ENCODE results near the gene JUP. TPM values are rescaled to one million over a fixed set of nuclear protein-coding genes. Genes with fewer than 3 reads are reported as not detected.

Gene JUP
- total and polyA plus RNA-seq, 10 of the 15 experiments (the other 5 are each of a cell fraction or from before 2014, with no cell fraction given): 1.5 to 36.3 (median 11.6) TPM

DNA sequence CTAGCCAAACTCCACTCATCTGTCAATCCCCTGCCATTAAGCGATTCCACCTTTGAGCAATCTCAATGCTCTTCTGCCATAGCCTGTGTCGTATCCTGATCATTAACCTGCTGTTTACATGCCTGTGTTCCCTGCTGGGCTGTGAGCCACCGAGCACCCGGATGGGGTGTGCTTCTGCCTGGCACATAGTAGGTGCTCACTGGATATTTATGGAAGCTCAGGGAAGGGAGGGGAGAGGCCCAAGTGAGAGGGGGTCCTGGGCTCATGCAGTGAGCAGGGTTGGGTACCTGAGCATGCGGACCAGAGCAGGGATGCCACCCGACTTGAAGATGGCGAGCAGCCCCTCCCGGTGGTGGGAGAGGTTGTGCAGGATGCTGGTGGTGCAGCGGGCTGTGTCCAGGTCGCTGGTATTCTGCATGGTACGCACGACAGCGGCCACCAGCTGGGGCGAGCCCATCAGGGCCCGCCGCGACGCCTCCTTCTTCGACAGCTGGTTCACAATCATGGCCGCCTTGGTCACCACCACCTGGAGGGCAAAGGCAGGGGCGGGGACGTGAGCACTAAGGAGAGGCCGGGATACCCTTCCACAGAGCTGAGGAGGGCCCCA, 17.7 kb downstream of the JUP start:
- CTCF ChIA-PET: interaction anchor here (0.6 kb wide), 1 partner anchor 195 kb away, joined by 3 read pairs; no protein-coding TSS in a partner anchor
- Histone ChIP-seq H3K79me2 (ENCODE audit: control insufficient read depth, insufficient read depth, low read length) (peaks cover 4% of the 10 kb centered on the region), H3K27me3 (replicated peaks in 1 of 2; ENCODE audit: control insufficient read depth in 2 of 2, insufficient read depth in 2 of 2, low read length in 1 of 2) (no peaks in the 10 kb centered on the region; a peak in 1 of 4 replicates), H4K20me1 (ENCODE audit: control insufficient read depth, insufficient read depth) (no peaks in the 10 kb centered on the region), H3K4me2 (ENCODE audit: control insufficient read depth, insufficient read depth) (no peak overlapping the region), H3K4me3 (no peak overlapping the region), H3K4me1 (ENCODE audit: control insufficient read depth, insufficient read depth, low read length) (no peaks in the 10 kb centered on the region), H3K9me3 (replicated peaks; ENCODE audit: control insufficient read depth, insufficient read depth, low read length) (no peaks in the 10 kb centered on the region), H2AFZ (ENCODE audit: control insufficient read depth, low read depth, low read length) (no peak overlapping the region), H3K27ac (ENCODE audit: control insufficient read depth, insufficient read depth) (no peak overlapping the region), H3K36me3 (ENCODE audit: control insufficient read depth in 2 of 2, insufficient read depth in 2 of 2, low read length in 1 of 2) (peaks cover 0 to 3% of the 10 kb centered on the region in 2 experiments; a peak in 2 of 4 replicates), H3K9ac (ENCODE audit: control insufficient read depth, insufficient read depth, low read length) (no peak overlapping the region)
- BruUV-seq (replicated peaks): no TSS peak
- TF ChIP-seq RB1 (IDR thresholded peaks at IDR 0.05; ENCODE audit: borderline replicate concordance) (no peak), ESRRA (IDR thresholded peaks at IDR 0.05; ENCODE audit: low read length) (no peak), JUNB (IDR thresholded peaks at IDR 0.05) (no peak), YBX1 (IDR thresholded peaks at IDR 0.05) (no peak), ZNF217 (IDR thresholded peaks at IDR 0.05) (no peak), NFYB (IDR thresholded peaks at IDR 0.05; ENCODE audit: insufficient read depth, low read depth, low read length) (no peak), LARP7 (IDR thresholded peaks at IDR 0.05) (no peak), GATAD2B (conservative IDR thresholded peaks at IDR 0.05; ENCODE audit: low read depth) (no peak), RELA (IDR thresholded peaks at IDR 0.05; ENCODE audit: borderline replicate concordance, partially characterized antibody) (no peak), ZNF24 (IDR thresholded peaks at IDR 0.05) (no peak), MXI1 (IDR thresholded peaks at IDR 0.05; ENCODE audit: low read depth, low read length) (no peak), CBX5 (IDR thresholded peaks at IDR 0.05; ENCODE audit: low read depth) (no peak), HDGF (IDR thresholded peaks at IDR 0.05) (no peak), CHD1 (IDR thresholded peaks at IDR 0.05; ENCODE audit: low read depth, low read length) (no peak), E4F1 (IDR thresholded peaks at IDR 0.05; ENCODE audit: borderline replicate concordance, partially characterized antibody) (no peak), SUZ12 (IDR thresholded peaks at IDR 0.05; ENCODE audit: unreplicated experiment) (no peak)
- intact Hi-C loops (cut with micrococcal nuclease; ENCODE audit: unreplicated experiment) (no loop called here), in situ Hi-C loops (cut with MboI) (no loop called here)
- FAIRE-seq (no peak), ATAC-seq (no peak), DNase-seq (ENCODE audit: low read depth, low spot score) (no peak)
- SMC1A ChIA-PET (ENCODE audit: uncharacterized antibody, unreplicated experiment): no interaction called here
- WGBS (ENCODE audit: insufficient coverage, insufficient replicate concordance, low lambda C conversion rate, missing lambda C conversion rate): 54% methylated on average over 23 of the region's 23 CpGs
- POLR2A ChIA-PET: interaction anchor here (0.6 kb wide), 1 partner anchor 275 kb away, joined by 4 read pairs; no protein-coding TSS in a partner anchor
- RAD21 ChIA-PET (ENCODE audit: unreplicated experiment): interaction anchor here (1.5 kb wide), 1 partner anchor 33 kb away, joined by 4 read pairs; no protein-coding TSS in a partner anchor

Measured in GM12878 (cell line).